HEK293 (cell line): Measurements from ENCODE around the gene AFG1L.
A peak's percentile ranks its signal among the peaks of the same experiment; 100 is the strongest.

Source experiments
- BCL11B ChIP-seq: fragments of 450-650 bp; formaldehyde crosslinking; IDR thresholded peaks from 2 replicates; pipeline ENCODE4 v1.5.1; 2016; ENCODE audit warnings: low read depth, missing biosample characterization, missing genetic modification characterization
- GLI4 ChIP-seq: fragments of 450-650 bp; formaldehyde crosslinking; IDR thresholded peaks from 2 replicates; pipeline ENCODE4 v1.5.1; 2016; ENCODE audit warnings: missing biosample characterization, missing genetic modification characterization
- KLF7 ChIP-seq: fragments of 450-650 bp; formaldehyde crosslinking; IDR thresholded peaks from 2 replicates; pipeline ENCODE4 v1.5.1; 2016; ENCODE audit warnings: missing biosample characterization, missing genetic modification characterization, borderline replicate concordance
- MZF1 ChIP-seq: fragments of 450-650 bp; formaldehyde crosslinking; IDR thresholded peaks from 2 replicates; pipeline ENCODE4 v1.5.1; 2017; ENCODE audit warnings: missing biosample characterization, missing genetic modification characterization, borderline replicate concordance
- OSR2 ChIP-seq: fragments of 450-650 bp; formaldehyde crosslinking; IDR thresholded peaks from 2 replicates; pipeline ENCODE4 v1.5.1; 2016; ENCODE audit warnings: missing biosample characterization, missing genetic modification characterization
- PRDM1 ChIP-seq: fragments of 450-650 bp; formaldehyde crosslinking; IDR thresholded peaks from 2 replicates; pipeline ENCODE4; 2016; ENCODE audit warnings: missing biosample characterization, missing genetic modification characterization
- SP3 ChIP-seq: fragments of 450-650 bp; formaldehyde crosslinking; IDR thresholded peaks from 2 replicates; pipeline ENCODE4 v1.5.1; 2016; ENCODE audit warnings: missing biosample characterization, missing genetic modification characterization
- TCF7L2 ChIP-seq: IDR thresholded peaks from 2 replicates; pipeline ENCODE4 v1.6.1; 2011; ENCODE audit warnings: low read depth, mild to moderate bottlenecking, inconsistent platforms, low read length, moderate library complexity, borderline replicate concordance
- ZFP37 ChIP-seq: fragments of 450-650 bp; formaldehyde crosslinking; IDR thresholded peaks from 2 replicates; pipeline ENCODE4 v1.5.1; 2016; ENCODE audit warnings: missing biosample characterization, missing genetic modification characterization
- ZNF114 ChIP-seq: fragments of 450-650 bp; formaldehyde crosslinking; IDR thresholded peaks from 2 replicates; pipeline ENCODE4 v1.5.0; 2017; ENCODE audit warnings: missing biosample characterization, missing genetic modification characterization
- ZNF146 ChIP-seq: fragments of 450-650 bp; formaldehyde crosslinking; IDR thresholded peaks from 2 replicates; pipeline ENCODE4 v1.5.1; 2016; ENCODE audit warnings: missing biosample characterization, missing genetic modification characterization
- ZNF221 ChIP-seq: fragments of 450-650 bp; formaldehyde crosslinking; IDR thresholded peaks from 2 replicates; pipeline ENCODE4 v1.5.1; 2017; ENCODE audit warnings: missing biosample characterization, missing genetic modification characterization, borderline replicate concordance
- ZNF274 ChIP-seq, 2 experiments: fragments of 200-500 bp in 1 of 2; fragments of 450-650 bp in 1 of 2; sonication (Bioruptor generic) in 1 of 2; formaldehyde crosslinking in 1 of 2; IDR thresholded peaks; 2 replicates each; pipeline versions ENCODE4 v1.5.1 to v1.6.1; 2014 to 2016; ENCODE audit warnings: borderline replicate concordance in 1 of 2, inconsistent platforms in 1 of 2, low read length in 1 of 2, missing biosample characterization in 1 of 2, missing genetic modification characterization in 1 of 2
- ZNF324 ChIP-seq: fragments of 450-650 bp; formaldehyde crosslinking; IDR thresholded peaks from 2 replicates; pipeline ENCODE4 v1.5.1; 2016; ENCODE audit warnings: missing biosample characterization, missing genetic modification characterization
- ZNF335 ChIP-seq: fragments of 450-650 bp; formaldehyde crosslinking; conservative IDR thresholded peaks from 2 replicates; pipeline ENCODE4 v1.5.1; 2016; ENCODE audit warnings: missing biosample characterization, missing genetic modification characterization
- ZNF404 ChIP-seq: fragments of 450-650 bp; formaldehyde crosslinking; IDR thresholded peaks from 2 replicates; pipeline ENCODE4 v1.5.1; 2017; ENCODE audit warnings: missing biosample characterization, missing genetic modification characterization
- ZNF433 ChIP-seq: fragments of 450-650 bp; formaldehyde crosslinking; IDR thresholded peaks from 2 replicates; pipeline ENCODE4 v1.5.1; 2016; ENCODE audit warnings: missing biosample characterization, missing genetic modification characterization, low read depth
- ZNF560 ChIP-seq: fragments of 450-650 bp; formaldehyde crosslinking; IDR thresholded peaks from 2 replicates; pipeline ENCODE4 v1.5.1; 2017; ENCODE audit warnings: missing biosample characterization, missing genetic modification characterization, borderline replicate concordance
- ZNF621 ChIP-seq: fragments of 450-650 bp; formaldehyde crosslinking; IDR thresholded peaks from 2 replicates; pipeline ENCODE4 v1.5.1; 2017; ENCODE audit warnings: missing biosample characterization, missing genetic modification characterization
- ZNF629 ChIP-seq: fragments of 450-650 bp; formaldehyde crosslinking; IDR thresholded peaks from 2 replicates; pipeline ENCODE4 v1.5.1; 2017; ENCODE audit warnings: missing biosample characterization, missing genetic modification characterization
- ZNF658 ChIP-seq: fragments of 450-650 bp; formaldehyde crosslinking; IDR thresholded peaks from 2 replicates; pipeline ENCODE4; 2016; ENCODE audit warnings: missing biosample characterization, missing genetic modification characterization
- ZNF660 ChIP-seq: fragments of 450-650 bp; IDR thresholded peaks from 2 replicates; pipeline ENCODE4 v1.5.1; 2018; ENCODE audit warnings: missing biosample characterization, mild to moderate bottlenecking, missing genetic modification characterization
- ZNF76 ChIP-seq: fragments of 450-650 bp; formaldehyde crosslinking; IDR thresholded peaks from 2 replicates; pipeline ENCODE4; 2016; ENCODE audit warnings: low read depth, missing biosample characterization, missing genetic modification characterization, borderline replicate concordance
- ZNF785 ChIP-seq: fragments of 450-650 bp; formaldehyde crosslinking; IDR thresholded peaks from 2 replicates; pipeline ENCODE4 v1.5.1; 2016; ENCODE audit warnings: missing biosample characterization, missing genetic modification characterization
- ZNF791 ChIP-seq: fragments of 450-650 bp; formaldehyde crosslinking; IDR thresholded peaks from 2 replicates; pipeline ENCODE4 v1.5.1; 2016; ENCODE audit warnings: missing biosample characterization, missing genetic modification characterization
- ZSCAN23 ChIP-seq: fragments of 450-650 bp; formaldehyde crosslinking; IDR thresholded peaks from 2 replicates; pipeline ENCODE4 v1.5.1; 2016; ENCODE audit warnings: missing biosample characterization, missing genetic modification characterization
- TF ChIP-seq, protein P1 (sequence below): fragments of 450-650 bp; formaldehyde crosslinking; IDR thresholded peaks from 2 replicates; pipeline ENCODE4 v1.5.1; 2016; ENCODE audit warnings: missing biosample characterization, missing genetic modification characterization
- TF ChIP-seq, protein P2 (sequence below): fragments of 450-650 bp; formaldehyde crosslinking; IDR thresholded peaks from 2 replicates; pipeline ENCODE4 v1.5.1; 2016; ENCODE audit warnings: missing biosample characterization, missing genetic modification characterization
- TF ChIP-seq, protein P3 (sequence below): fragments of 450-650 bp; formaldehyde crosslinking; IDR thresholded peaks from 2 replicates; pipeline ENCODE4 v1.5.1; 2016; ENCODE audit warnings: missing biosample characterization, missing genetic modification characterization
- TF ChIP-seq, protein P4 (sequence below): fragments of 450-650 bp; formaldehyde crosslinking; IDR thresholded peaks from 2 replicates; pipeline ENCODE4 v1.5.1; 2017; ENCODE audit warnings: missing biosample characterization, missing genetic modification characterization
- TF ChIP-seq, protein P5 (sequence below): fragments of 450-650 bp; formaldehyde crosslinking; IDR thresholded peaks from 2 replicates; pipeline ENCODE4 v1.5.1; 2016; ENCODE audit warnings: missing biosample characterization, missing genetic modification characterization

Gene AFG1L

DNA sequence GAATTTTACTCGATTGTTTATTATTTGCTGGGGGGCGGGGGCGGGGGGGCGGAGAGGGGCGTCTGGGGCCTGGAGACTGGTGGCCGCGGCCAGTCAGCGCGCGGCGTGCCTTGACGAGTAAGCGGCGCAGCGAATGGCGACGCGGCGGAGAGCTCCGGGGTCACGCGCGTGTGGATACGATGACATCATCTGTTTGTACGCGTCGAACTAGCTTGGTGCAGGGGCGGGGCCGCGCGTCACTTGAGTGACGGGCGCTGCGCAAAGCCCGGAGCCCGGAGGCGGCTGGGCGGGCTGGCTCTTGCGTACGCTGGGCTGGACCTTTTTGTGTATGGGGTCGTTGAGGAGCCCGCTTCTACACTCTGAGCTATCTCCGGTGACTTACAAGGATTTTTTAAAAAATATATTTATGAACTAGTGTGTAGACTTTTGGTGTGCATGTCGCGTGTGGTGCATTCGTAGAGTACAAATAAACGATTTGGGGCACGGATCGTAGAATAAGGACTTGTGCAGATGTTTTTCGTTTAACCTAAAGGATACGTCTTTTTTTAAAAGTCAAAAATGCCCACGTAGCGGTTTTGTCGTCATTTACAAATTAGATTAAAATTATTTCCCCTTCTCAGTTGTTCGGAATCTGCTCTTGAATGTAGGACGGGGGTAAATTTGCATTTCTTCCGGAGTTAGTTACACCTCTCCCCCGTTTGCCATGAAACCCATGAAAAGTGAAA, 263.7 kb downstream of the AFG1L start (continued):
- TF ChIP-seq ZNF274 (IDR thresholded peaks at IDR 0.05; ENCODE audit: low read length) (no peak), ZNF274 (tag by site-specific recombination; IDR thresholded peaks at IDR 0.05; ENCODE audit: borderline replicate concordance) (no peak), ZNF629 (tag by site-specific recombination) (peak; percentile 88), SP3 (tag by site-specific recombination) (peak; percentile 97), ZNF433 (no peak), MZF1 (tag by site-specific recombination) (no peak), PRDM1 (tag by site-specific recombination) (no peak), ZNF114 (tag by site-specific recombination) (no peak), ZNF621 (tag by site-specific recombination) (no peak), KLF7 (tag by site-specific recombination) (peak; percentile 59; the same call in 1 of the 2 replicates), ZNF560 (no peak), ZNF404 (tag by site-specific recombination) (no peak), GLI4 (tag by site-specific recombination) (no peak; the same call in 1 of the 2 replicates), ZNF324 (peak; percentile 83), ZNF146 (tag by site-specific recombination) (no peak), ZFP37 (tag by site-specific recombination) (0 out of 2 replicates have a peak, but pooled peaks have one; percentile 36), TCF7L2 (no peak), ZNF76 (tag by site-specific recombination) (peak; percentile 68; the same call in 1 of the 2 replicates), ZNF658 (no peak), ZNF335 (tag by site-specific recombination) (0 out of 2 replicates have a peak, but pooled peaks have one; percentile 66), ZNF785 (tag by site-specific recombination) (no peak), ZNF221 (tag by site-specific recombination) (no peak), OSR2 (tag by site-specific recombination) (peak; percentile 36; the same call in 1 of the 2 replicates), ZNF660 (tag by site-specific recombination) (peak; percentile 84), ZNF791 (tag by site-specific recombination) (no peak), ZSCAN23 (tag by site-specific recombination) (peak; percentile 49; the same call in 1 of the 2 replicates), BCL11B (tag by site-specific recombination) (no peak)
- TF ChIP-seq, protein P1, sequence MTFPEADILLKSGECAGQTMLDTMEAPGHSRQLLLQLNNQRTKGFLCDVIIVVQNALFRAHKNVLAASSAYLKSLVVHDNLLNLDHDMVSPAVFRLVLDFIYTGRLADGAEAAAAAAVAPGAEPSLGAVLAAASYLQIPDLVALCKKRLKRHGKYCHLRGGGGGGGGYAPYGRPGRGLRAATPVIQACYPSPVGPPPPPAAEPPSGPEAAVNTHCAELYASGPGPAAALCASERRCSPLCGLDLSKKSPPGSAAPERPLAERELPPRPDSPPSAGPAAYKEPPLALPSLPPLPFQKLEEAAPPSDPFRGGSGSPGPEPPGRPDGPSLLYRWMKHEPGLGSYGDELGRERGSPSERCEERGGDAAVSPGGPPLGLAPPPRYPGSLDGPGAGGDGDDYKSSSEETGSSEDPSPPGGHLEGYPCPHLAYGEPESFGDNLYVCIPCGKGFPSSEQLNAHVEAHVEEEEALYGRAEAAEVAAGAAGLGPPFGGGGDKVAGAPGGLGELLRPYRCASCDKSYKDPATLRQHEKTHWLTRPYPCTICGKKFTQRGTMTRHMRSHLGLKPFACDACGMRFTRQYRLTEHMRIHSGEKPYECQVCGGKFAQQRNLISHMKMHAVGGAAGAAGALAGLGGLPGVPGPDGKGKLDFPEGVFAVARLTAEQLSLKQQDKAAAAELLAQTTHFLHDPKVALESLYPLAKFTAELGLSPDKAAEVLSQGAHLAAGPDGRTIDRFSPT, result no peak
- TF ChIP-seq, protein P2, sequence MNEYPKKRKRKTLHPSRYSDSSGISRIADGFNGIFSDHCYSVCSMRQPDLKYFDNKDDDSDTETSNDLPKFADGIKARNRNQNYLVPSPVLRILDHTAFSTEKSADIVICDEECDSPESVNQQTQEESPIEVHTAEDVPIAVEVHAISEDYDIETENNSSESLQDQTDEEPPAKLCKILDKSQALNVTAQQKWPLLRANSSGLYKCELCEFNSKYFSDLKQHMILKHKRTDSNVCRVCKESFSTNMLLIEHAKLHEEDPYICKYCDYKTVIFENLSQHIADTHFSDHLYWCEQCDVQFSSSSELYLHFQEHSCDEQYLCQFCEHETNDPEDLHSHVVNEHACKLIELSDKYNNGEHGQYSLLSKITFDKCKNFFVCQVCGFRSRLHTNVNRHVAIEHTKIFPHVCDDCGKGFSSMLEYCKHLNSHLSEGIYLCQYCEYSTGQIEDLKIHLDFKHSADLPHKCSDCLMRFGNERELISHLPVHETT, result peak; percentile 88
- TF ChIP-seq, protein P3, sequence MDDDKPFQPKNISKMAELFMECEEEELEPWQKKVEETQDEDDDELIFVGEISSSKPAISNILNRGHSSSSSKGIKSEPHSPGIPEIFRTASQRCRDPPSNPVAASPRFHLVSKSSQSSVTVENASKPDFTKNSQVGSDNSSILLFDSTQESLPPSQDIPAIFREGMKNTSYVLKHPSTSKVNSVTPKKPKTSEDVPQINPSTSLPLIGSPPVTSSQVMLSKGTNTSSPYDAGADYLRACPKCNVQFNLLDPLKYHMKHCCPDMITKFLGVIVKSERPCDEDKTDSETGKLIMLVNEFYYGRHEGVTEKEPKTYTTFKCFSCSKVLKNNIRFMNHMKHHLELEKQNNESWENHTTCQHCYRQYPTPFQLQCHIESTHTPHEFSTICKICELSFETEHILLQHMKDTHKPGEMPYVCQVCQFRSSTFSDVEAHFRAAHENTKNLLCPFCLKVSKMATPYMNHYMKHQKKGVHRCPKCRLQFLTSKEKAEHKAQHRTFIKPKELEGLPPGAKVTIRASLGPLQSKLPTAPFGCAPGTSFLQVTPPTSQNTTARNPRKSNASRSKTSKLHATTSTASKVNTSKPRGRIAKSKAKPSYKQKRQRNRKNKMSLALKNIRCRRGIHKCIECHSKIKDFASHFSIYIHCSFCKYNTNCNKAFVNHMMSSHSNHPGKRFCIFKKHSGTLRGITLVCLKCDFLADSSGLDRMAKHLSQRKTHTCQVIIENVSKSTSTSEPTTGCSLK, result no peak
- TF ChIP-seq, protein P4, sequence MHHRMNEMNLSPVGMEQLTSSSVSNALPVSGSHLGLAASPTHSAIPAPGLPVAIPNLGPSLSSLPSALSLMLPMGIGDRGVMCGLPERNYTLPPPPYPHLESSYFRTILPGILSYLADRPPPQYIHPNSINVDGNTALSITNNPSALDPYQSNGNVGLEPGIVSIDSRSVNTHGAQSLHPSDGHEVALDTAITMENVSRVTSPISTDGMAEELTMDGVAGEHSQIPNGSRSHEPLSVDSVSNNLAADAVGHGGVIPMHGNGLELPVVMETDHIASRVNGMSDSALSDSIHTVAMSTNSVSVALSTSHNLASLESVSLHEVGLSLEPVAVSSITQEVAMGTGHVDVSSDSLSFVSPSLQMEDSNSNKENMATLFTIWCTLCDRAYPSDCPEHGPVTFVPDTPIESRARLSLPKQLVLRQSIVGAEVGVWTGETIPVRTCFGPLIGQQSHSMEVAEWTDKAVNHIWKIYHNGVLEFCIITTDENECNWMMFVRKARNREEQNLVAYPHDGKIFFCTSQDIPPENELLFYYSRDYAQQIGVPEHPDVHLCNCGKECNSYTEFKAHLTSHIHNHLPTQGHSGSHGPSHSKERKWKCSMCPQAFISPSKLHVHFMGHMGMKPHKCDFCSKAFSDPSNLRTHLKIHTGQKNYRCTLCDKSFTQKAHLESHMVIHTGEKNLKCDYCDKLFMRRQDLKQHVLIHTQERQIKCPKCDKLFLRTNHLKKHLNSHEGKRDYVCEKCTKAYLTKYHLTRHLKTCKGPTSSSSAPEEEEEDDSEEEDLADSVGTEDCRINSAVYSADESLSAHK, result no peak
- TF ChIP-seq, protein P5, sequence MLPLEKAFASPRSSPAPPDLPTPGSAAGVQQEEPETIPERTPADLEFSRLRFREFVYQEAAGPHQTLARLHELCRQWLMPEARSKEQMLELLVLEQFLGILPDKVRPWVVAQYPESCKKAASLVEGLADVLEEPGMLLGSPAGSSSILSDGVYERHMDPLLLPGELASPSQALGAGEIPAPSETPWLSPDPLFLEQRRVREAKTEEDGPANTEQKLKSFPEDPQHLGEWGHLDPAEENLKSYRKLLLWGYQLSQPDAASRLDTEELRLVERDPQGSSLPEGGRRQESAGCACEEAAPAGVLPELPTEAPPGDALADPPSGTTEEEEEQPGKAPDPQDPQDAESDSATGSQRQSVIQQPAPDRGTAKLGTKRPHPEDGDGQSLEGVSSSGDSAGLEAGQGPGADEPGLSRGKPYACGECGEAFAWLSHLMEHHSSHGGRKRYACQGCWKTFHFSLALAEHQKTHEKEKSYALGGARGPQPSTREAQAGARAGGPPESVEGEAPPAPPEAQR (tag by site-specific recombination), result peak; percentile 24; the same call in 1 of the 2 replicates
